Cortex of kidney (tissue), 1 donor: ENCODE results near the gene SLC38A3.

Source experiments
- DNase-seq: peaks from one replicate; lab custom pipeline; 2025; lab: John Stamatoyannopoulos, UW

The SLC38A3 gene

DNA sequence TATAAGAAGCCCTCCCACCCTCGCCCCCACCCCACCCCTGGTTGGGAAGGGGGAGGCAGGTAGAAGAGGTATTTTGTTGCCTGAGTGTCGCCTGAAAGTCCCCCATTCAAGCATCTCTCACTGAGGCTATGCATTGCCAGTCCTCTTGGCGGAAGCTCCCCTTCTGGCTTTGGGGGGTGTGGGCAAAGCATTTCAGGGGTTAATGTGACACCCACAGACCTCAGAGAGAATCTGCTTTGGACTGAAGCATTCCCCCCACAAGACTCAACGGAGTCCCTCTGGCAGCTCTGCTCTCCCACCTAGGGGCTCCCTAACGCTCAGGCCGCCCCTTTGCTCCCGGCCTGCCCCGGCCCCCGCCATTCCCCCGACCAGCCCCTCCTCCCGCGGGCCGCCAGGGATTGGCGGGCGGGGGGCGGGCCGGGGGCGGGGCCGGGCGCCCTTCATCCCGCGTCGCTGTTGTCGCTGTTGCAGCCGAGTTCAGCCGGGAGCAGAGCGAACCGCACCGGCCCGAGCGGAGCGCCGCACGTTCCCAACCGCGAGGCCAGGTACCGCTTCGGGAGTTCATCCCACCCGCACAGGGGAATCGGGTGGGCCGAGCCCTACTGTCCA, at the start of gene SLC38A3:
Gene SLC38A3, plus strand, starts transcription at position 468 of the 609 bp plus-strand sequence. CDS start 8,929 bp downstream, outside the sequence.
- no peak for DNase-seq

DNA sequence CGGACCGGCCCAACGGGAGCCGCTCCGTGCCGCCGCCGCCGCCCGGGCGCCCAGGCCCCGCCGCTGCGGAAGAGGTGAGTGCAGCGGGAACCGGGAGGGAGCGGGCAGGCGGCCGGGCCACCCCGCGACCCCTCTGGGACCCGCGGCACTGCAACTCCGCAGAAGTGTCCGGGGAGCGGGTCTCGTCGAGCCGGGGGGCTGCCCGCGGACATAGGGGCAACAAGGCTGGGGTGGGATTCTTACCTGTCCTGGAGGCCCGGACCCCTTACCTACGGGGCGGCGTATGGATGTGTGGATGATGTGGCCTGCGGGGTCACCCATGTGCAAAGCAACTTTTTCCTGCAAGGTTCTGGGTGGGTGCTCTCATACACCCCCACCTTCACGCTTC, 49.6 kb upstream of the SLC38A3 start:
- no peak for DNase-seq

DNA sequence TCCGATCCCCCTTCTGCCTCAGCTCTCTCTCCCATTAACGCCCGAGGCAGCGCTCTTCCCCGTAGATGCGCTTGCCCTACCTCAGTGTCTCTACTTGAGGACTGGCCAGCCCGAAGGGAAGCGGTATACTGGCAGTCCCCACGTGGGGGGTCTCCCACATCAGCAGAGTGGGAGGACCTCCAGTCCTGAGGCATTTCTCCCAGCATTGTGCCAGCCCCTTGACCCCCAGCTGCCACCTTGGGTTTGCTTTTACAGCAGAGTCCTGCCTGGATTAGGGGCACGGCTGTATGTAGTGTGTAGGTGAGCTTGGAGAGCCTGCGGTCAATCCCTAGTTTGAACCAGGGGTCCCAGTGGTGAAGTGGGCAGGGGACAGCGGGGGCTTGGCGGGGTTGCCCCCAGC, 49.2 kb upstream of the SLC38A3 start:
- DNase-seq, result no peak

DNA sequence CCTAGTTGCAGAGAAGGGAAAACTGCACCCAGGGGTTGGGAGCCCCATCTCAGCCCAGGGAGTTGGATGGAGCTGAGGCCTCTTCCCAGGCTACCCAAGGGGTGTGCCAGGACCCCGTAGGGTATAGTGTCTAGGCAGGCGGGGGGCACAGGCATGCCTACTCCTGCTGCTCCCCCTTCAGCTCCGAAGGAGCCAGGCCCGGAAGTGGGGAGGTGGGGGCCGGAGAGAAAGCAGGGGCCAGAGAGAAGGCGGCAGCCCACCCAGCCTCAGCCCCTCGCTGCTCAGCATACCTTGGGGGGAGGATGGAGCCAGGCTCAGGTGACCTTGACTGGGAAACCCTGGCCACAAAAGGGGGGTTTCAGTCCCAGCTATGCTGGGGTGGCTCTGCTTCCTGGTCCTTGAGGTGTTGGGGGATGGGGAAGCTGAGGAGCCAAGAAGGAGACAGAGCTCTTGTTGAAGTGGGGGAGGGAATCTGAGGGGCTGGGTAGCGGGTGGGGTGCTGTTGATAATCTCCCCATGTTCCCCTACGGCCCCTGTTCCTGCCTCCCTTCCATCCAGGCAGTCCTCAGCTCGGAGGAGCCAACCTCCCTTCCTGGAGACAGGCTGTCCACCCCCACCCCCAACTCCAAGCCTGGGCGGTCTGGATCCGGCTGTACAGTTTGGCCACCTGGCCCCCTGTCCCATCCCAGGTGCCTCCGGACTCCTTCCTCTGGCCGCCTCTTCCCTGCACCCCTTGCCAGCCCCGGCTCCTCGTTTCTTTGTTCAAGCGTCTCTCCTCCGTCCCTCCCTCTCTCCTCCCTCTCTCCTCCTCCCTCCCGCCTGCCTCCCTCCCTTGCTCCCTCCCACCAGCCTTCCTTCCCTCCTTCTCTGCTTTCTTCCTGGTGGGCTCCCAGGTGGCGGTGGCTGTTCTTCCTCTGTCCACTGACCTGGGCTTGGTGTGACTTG, 48.2 kb upstream of the SLC38A3 start:
- DNase-seq, result no peak

DNA sequence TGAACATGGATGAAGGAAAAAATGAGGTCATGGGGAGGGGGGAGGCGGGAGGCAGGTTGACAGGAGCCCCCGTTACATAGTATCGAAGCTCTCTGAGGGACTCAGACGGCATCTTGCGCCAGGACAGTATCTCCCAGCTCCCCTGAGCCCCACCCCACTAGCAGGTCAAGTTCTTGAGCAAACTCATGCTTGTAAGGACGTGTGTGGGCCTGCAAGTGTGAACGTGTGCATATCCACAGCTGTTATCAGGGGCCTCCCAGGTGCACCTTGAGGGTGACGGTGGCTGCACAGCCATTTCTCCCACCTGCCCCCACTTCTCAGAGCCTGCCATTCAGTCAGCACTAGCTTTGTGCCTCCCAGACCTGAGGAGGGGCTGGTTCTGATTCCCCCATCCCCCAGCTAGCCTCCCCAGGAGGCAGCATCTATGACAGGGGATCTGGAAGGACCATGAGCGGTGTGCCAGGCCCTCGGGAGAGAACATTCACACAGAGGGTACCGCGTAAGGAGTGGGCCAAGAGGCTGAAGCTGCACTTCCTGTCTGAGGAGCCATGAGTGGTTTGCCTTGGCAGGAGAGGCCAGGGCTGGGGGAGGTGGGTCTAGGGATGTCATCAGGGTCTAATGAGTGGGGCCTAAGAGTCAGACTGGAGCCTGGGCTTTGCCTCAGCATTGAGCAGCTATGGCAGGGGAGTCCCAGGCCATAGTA, 47.1 kb upstream of the SLC38A3 start:
- no peak for DNase-seq

DNA sequence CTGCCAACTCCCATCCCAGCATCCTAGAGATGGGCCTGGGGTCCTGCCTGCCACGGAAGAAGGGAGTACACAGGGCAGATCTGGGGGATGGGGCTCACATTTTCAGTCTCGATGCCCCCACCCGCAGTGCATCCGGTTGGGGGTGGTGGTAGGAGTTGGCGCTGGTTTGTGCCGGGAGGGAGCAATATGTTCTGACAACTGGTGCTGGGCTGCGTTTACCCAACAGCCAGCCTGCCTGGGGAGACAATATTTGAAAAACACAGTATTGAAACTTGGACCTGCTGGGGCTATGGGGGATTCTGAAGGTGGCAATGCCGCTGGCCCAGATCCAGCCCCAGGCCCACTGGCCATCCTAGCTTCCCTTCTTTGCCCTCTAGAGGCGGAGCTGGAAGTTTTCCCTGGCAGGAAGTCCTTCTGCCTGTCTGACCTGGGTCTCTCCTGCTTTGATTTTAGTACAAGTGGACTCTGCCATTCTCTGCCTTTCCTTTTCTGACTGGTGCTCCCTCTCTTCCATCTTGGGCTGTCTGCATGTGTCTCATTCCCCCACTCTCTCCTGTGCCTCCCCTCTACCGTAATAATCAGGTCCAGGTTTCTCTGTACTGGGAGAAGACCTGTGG, 46.4 kb upstream of the SLC38A3 start:
- no peak for DNase-seq

DNA sequence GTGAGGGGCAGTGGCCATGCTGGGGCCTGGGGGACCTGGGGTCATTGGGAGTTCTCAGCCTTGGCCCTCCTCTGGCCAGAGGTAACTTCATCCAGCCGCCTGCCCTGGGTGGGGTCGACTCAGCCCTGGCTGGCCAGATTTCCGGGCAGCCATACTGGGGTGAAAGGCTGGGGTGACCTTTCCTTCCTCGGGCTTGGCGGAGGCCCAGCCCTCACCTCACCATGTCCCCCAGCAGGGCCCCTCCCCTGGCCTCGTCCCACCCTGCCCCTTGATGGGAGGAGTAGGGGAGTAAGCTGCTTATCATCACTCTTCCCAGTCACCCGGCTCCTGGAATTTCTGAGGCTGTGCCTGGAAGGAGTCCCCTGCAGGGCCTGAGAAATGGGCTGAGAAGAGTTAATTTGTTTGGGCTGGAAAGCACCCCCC, 44.5 kb upstream of the SLC38A3 start:
- DNase-seq, result no peak

DNA sequence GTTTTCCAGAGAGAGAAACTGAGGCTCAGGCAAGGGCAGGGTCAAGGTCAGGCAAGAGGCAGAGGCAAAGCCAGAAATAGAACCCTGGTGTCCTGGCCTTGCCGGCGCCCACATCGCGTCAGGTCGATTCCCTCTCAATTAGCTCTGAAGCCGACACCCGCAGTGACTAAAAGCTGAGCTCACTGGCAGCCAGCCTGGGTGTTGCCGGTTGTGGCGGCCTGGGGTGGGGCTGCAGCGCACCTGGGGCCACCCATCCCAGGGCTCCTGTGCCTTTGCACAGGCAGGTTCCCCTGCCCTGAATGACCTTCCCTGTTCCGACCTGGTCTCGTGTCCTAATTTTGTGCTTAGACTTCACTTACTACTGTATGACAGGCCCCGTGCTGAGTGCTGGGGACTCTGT, 43.8 kb upstream of the SLC38A3 start:
- no peak for DNase-seq

DNA sequence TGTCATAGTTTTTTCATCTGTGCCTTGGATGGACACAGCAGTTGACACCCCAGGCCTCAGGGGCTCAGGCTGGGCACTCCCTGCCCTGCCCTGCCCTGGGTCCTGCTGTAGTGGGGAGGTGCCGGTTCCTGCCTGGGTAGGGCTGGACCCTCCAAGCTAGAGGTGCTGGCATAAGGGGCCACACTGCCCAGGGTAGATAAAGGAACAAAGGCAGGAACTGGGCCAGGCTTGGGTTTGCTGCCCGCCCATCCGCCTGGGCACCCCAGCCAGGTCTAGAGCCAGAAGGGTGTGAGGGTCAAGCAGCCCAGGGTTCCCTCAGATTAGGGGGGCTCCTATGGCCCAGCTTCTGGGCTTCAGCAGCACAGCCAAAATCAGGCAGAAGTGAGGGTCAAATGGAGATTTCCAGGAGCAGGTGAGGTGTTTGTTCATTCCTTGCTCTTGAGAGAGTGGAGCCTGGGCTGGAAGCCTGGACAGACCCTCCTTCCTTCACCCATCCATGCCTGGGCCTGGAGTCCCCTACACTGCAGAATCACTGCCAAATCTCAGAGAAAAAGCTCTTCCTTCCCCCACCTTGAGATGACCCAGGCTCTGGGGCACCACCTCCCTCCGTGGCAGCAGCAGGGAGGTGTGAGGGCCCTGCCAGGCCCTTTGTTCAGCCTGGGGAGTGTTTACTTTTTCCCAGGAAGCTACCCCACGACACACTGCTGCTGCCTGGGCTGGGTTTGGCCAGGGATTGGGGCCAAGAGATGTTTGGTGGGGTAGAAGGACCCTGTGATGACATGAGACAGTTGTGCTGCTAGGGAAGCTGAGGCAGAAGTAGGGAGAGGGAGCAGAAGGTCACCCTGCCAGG, 42.8 kb upstream of the SLC38A3 start:
- no peak for DNase-seq

DNA sequence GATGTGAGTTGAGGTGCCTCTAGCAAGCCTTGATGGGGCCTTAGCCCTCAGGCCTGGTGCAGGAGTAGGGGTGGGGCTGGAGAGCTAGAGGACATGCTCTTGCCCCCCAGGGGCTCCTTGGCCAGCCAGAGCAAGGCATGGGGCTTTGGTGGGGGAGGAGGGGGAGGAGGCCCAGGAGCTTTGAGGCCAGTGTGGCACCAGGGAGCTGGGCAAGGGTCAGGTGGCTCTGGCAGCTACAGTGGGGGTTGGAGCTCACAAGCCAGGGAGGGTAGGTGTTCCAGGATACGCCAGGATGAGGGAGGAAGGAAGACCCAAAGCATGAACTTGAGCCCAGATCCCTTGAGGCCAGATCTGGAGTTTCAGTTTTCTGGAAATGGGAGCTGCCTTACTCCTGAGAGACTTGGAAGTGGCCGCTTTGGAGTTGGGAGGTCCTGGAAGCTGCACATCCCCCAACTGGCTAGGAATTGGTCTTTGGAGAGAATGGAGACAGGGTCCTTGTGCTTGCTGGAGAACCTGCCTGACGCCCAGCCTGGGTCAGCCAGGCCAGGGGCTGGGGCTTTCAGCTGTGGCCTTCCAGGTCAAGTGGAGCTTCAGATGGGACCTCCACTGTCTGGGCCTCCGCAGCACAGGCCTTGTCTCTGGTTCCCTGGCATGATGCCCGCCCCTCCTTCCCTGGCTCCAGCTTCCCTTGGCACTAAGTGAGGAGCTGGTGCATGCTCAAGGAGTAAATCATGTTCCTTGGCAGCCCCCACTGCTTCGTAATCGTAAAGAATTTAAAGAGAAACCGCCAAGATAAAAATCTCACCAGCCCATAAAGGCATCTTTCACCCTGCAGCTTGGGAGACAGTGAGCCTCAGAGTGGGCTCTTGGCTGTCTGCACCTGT, 41.3 kb upstream of the SLC38A3 start:
- DNase-seq, result no peak

DNA sequence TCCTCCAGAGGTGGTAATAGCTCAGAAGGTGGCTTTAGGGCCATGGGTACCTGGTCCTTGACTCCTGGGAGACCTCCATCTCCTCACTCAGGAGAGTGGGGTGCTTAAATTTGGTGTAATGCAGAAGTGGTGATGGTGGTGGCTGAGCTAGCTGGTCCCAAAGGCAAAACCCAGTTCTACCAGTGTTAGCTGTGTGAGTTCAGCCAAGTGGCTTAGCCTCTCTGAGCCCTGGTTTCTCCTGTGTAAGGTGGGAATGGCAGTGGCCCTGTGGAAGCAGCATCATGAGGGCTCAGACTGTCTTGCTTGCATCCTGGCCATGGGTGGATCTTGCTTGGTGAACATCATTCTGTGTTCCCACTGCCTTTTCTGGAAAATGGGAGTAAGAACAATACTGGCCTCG, 40.6 kb upstream of the SLC38A3 start:
- no peak for DNase-seq

DNA sequence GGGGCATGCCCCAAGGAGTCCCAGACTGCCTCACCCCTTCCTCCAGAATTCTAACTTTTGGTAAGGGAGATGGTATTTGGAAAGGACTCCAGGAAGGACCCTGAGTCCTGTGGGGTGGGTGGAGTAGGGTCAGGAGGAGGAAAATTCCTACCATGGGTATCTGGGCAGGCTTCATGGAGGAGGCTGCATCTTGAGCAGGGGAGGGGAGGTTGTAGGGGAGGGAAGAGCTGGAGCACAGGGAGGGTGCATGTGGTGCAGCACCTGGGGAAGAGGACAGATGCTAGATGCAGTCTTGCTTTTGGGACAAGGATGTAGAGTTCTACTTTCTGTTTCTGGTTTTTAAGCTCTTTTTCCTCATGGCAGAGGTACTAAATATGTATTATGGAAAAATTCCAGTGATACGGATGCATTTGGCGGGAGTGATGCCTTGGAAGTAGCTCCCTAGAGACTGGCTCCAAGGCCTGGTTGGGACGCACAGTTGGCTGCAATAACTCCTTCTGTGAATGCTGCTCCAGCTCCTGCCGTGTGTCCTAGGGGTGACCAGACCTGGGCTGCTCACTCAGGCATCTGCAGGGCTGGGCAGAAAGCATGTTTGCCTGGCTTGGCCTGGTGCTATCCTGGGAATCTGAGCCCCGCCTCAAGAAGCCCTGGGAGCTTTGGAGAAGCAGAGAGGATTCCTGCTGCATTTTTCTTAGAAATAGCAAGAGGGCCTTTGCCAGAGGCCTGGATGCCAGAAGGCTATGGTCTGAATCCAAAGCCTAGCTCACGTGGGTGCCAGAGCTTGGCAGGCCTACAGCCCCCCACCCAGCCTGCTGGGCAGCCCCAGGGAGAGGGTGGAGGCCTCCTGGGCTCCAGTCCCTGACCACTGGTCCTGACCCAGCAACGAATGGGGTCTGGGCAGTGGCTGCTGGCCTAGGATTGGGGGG, 39.8 kb upstream of the SLC38A3 start:
- DNase-seq, result no peak

DNA sequence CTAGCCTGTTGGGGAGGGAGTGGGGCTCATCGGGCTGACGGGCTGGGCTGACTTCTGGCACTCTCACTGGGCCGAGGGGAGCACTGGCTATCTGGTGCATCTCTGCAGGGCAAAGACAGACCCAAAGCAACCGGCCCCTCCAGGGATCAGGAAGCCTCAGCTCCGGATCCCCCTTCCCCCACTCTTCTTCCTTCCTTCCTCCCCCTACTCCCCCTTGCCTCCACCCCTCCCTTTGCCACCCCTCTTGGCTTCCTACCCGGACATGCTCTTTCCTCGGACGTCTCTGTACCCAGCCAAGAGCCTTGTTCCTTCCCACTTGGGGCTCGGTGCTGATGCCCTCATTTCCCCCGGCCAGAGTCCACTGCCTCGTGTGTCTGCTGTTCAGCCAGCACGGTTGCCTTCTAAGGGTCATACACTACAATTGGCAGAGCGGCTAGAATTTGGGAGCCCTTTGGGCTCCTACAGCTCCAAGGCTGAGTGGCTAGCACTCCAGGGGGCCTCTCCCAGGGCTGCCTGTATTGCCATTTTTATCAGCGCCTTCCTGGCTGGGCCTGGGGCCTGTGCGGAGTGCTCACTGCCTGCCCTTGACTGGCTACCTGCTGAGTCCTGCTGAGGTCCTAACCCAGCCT, 39.0 kb upstream of the SLC38A3 start:
- no peak for DNase-seq

DNA sequence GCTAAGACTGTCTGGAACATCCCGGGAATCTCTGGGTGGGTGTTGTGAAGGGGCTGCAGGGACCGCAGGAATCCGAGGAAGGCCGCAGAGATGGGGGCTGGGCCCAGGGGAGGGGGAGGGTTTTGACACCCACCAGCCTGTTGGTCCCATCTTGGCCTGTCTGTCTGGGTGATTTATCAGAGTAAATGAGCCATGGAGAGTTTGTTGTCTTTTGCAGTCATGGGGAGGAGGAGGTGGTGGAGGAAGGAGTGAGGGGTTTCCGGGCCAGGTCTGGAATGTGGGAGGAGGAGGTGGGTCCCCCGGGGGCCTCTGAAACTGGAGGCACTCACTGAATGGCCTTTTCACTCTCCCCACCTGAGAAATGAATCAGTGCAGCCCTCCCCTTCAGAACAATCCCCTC, 38.5 kb upstream of the SLC38A3 start:
- DNase-seq, result no peak

DNA sequence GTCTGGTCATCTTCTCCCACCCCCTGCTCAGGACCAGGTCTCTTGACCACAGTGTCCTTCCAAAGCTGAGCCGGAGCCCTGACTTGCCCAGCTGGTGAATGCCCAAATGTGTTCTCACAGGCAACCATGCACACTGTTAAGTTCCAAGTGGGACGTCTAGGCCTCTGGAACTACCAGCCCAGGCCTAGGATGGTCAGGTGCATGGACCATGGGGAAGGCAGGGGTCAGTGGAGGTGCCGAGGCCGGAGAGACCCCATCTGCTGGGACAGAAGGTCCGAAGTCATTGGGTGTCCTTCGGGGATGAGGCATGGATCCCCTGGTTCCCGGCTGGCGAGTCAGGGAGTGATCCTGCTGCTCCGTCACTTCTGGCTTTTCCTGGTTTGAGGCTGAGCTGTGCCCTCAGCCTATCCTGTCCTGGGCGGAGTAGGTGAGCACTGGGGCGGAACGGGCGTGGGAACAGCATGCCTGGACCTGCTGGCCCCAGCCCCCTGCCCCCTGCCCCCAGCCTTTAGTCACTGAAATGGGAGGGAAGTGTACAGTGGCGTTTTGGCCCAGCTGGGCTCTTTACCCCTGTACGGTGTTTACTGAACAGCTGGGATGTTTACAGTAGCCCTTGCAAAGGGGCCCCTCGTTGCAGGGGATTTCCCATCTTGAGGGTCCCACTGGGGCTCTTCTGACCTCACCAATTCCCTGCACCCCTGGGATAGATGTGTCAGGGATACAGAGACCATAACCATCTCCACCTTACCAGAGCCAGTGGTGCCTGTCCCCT, 37.8 kb upstream of the SLC38A3 start:
- DNase-seq, result no peak

DNA sequence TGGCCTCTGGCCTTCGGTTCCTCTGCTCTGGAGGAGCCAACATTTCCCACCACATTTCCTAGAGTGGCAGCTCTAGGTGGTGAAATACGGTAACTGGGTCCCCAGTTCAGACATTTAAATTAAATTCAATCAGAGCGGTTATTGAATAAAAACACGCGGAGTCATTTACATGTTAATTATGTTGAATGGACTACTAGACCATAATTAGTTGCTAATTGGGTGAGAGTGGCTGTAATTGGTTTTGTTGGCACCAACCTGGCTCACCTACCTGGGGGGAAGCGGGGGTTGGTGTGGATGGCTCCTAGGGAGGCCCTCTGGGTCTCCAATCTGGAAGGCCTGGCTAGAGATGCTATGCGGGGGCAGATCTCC, 37.2 kb upstream of the SLC38A3 start:
- no peak for DNase-seq

DNA sequence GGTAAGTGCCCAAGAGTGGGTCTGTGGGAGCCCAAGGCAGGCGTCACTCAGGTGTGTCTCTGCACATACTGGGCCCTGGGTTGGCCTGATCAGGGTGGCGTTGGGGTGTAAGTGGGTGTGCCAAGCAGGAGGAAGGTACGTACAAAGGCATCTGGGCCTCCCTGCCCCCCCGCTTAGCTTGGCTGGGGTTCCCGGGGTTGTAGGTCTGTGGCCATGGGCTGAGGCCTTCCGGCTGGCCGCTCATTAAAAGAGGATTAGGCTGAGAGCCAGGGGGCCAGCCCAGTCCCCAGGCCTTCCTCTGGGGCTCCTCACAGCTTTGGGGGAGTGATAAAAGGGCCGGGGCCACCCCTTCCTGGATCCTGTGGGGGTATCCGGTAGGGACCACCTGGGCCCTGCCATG, 36.7 kb upstream of the SLC38A3 start:
- no peak for DNase-seq

DNA sequence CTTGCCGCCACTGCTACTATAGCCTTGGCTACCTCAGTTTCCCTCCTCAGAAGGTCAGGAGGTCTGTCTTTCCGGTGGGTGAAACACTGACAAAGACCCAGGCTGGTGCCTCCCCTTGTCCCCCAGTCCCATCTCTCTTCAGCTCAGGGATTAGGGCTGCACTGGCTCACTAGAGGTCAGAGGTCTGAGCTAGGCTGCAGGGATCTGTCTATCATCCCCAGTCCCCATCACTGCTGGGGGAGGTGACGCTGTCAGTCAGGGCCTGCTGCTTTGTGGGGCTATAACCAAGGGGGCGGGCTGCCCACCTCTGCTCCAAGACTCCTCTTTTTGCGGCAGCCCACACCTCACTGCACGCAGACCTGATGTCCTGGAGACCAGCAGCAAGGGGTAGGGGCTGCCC, 36.3 kb upstream of the SLC38A3 start:
- DNase-seq, result no peak
